ENCODE measurements around the gene DYRK3.
A peak's percentile ranks its signal among the peaks of the same experiment; 100 is the strongest.

The DYRK3 gene

DNA sequence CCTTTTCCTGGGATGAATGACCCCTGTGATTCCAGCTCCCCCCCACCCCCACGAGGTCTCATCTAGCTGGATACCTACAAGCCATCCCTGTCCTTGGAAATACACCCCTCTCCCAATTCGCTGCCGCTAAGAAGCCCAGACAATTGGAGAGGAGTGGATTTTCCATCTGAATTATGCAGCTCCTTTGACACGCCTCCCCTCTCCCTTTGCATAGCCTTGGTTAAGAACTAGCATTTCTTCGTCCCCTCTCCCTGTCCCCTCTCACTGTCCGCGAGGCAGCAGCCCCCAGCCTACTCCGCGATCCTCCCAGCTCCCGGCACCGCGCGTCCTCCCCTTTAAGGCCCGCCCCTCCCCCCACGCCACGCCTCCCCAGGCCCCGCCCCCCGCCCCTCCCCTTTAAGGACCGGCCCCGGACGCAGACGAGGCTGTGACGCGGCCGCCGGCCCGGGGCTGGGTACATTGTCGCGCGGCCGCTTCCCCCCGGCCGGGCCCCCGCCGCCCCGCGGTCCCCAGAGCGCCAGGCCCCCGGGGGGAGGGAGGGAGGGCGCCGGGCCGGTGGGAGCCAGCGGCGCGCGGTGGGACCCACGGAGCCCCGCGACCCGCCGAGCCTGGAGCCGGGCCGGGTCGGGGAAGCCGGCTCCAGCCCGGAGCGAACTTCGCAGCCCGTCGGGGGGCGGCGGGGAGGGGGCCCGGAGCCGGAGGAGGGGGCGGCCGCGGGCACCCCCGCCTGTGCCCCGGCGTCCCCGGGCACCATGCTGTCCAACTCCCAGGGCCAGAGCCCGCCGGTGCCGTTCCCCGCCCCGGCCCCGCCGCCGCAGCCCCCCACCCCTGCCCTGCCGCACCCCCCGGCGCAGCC is 49.4 kb downstream of the DYRK3 start, which contains the start of gene MAPKAPK2:
Gene MAPKAPK2 (plus strand): TSS at position 428 of the 856 bp plus-strand sequence. CDS start 325 bp downstream, at position 753.
- DNase-seq = peak; percentile 74 to 82

DNA sequence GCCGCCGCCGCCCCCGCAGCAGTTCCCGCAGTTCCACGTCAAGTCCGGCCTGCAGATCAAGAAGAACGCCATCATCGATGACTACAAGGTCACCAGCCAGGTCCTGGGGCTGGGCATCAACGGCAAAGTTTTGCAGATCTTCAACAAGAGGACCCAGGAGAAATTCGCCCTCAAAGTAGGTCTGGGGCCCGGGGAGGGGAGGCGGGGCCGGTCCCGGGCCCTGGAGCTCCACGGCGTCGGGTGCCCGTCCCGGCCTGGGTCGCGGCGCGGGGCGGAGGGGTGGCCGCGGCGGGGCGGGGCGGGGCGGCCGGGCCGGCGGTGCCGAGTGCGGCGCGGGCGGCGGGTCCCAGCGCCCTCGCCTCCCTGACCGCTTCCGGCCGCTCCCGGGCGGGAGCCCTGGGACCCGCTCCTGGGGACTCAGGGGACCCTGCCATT is 50.0 kb downstream of the DYRK3 start:
- DNase-seq = peak in 1 of 2 donors; percentile 38

DNA sequence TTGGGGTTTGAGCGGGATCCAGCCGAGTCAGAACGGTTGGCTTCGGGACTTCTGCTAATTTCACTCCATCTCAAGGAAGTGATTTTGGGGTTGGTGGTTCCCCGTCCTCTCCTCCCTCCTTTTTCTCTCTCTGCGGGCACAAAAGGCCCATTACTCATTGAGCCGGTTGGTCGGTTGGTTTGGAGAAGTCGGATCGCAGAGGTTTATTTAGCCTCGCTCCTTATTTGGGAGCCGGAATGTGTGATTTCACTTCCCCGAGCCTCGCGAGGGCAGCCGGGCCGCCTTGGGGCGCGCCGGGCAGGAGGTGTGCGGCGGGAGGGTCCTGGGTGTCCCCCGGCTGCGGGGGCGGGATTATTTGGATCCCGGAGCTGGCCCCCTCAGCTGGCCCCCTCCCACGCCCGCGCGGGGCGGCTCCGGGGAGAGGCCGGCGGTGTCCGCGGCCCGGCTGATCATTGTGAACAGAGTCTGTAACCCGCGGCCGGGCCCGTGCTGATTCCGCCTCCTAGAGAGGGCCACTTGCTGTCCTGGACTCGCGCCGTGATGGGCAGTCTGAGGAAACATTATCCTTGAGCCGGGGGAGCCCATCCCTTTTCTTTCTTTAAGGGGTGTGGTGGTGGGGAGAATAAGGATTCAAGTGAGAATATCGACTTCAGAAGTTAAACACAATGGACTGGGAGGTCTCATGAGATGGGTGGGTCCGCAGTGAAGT is 50.6 kb downstream of the DYRK3 start:
- peak; percentile 70 to 72 for DNase-seq

DNA sequence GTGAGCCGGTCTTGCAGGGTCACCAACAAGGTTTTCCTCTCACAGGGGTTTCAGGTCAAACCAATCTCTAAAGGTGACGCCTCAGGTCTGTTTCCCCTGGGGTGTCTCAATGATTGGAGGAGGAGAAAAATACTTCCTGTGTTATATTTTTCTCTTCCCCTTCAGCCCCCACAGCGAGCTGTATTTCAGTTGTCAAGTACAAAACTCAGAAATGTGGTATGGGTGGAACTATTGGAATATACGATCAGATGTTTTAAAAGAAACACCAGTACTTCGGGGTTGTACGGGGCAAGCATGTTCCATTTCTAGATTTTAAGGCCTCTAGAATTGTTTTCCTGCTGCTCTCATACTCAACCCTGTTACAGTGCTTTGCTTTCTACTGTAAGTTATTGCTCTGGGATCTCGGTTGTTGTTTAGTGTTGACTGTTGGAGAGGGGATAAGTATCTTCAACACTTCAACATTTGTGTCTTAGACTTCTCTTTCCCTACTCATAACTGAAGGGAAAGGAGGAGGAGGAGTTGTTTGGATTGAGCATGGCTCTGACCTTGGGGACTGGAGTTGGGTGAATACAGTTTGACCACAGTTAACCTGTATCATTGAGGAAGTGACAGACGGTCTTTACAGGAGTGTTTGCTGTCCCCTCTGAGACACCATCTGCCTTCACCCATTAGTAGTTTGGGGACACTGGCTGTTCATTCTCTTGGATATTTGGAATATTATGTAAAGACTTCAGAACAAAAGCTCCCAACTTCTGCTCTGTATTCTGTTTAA is 51.3 kb downstream of the DYRK3 start:
- peak; percentile 42 to 70 for DNase-seq

DNA sequence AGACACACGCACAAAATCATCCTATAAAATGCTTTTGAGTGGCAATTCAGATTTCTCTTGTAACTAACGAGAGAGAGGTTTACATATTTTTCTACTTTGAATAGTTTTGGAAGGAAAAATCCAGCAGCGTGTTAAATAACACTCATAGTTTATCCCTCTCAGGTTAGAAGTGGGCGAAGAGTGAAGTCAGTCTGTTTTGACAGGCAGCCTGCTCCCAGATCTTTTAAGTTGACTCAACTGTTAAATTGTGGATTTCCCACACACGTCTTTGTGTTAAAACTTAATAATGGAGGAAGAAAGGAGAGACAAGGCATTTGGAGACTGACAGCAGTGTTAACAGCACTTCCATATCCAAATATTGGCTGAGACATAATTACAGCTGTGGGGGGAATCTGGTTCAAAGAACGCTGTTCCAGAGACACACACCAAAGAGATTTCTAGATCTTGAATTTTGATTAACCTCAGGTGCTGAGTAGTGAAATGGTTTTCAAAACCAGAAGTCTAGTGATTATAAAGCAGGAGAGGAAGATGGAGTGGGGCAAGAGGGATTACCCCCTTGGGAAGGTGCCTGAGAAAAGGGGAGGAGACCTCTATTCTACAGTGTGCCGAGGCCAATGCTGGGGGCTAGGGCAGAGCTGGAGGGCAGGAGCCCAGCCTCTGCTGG is 52.0 kb downstream of the DYRK3 start:
- DNase-seq = no peak

DNA sequence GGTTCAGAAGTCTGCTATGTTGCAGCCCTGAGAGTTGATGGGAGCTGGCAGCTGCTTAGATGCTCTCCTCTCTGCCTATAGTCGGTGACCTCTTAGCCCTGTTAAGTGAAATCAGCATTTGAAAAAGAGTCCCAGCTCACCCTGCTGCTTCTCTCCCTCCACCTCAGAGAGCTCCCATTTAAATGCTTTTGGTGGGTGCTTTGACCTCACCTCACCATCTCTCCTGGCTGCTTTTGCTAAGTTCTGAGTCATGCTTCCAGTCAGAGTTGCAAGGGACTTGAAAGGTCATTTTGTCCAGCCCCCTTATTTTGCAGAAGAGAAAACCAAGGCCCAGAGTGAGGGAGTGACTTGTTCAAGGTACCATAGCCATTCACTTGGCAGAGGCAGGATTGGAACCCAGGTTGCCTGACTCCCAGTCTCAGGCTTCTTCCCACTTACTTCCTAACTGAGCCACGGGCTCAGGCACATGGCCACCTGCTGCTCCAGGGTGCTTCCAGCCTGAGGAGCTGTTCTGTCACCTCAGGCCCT is 52.6 kb downstream of the DYRK3 start:
- DNase-seq = no peak

DNA sequence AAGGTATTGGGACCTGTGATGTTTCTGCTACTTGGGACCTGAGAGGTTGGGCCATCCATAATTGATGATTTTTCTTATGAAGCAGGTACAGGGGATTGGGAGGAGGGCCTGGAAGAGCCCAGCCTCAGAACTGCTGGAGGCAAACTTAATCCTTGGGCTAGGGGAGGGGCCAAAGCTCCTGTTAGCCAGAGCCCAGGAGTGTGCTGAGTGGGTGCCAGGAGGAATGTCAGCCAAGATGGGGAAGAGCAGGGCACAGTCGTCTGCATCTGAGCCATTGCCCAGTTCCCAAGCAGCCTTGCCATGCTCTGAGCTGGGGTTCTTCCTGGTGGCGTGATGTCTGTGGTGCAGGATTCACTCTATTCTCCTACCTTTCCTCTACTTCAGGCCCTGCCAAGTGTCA is 55.2 kb downstream of the DYRK3 start:
- DNase-seq = no peak

DNA sequence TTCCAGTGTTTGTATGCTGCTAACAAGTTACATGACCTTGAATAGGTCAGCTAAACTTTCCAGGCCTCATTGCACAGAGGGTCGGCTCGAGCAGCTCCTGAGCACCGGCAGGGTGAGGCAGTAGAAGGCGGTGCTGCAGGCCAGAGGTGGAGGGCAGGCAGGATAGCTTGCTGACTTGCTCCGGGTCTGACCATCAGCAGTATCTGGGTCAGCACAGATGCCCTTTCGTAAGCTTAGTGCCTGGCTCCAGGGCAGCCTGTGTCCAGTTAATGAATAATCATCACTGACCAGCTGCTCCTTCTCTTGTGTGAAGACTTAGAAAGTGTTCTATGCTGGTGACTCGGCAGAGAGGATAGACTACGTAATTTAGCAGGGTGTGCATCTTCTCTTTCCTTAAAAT is 56.3 kb downstream of the DYRK3 start:
- no peak for DNase-seq

DNA sequence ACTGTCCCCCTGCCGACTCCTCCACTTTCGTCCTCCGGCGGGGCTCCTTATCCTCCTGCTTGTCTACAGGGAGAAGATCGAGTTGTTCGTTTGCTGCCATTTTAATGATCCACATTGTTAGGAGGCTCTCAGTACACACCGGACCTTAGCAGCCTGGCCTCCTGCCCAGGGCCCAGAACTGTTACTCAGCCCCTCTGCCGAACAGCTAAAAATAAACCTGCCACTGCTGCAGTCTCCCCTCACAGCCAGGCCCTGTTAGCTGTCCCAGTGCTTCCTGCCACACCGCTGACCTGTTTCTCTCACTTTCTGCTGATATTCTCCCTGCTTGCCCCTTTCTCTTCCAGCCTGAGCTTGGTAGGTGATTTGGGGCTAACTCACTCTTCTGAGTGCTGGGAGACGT is 57.7 kb downstream of the DYRK3 start:
- no peak for DNase-seq

DNA sequence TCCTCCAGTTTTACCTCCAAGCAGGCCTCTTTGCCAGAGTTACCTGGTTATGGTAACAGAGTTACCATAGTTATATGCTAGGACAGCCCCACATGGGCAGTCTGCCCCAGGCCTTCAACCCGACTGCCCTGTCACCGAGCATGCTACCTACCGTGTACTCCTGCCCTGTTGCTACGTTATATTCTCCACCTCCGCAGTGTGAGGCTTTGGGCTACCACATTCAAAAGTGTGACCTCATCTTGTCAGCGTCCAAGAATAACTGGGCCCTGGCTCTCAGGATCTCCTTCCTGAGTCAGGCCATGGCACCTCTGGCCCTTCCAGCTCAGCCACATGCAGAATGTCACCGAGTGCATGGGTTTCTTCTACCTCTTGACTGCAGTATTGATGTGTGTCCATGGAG is 58.3 kb downstream of the DYRK3 start:
- DNase-seq = no peak

DNA sequence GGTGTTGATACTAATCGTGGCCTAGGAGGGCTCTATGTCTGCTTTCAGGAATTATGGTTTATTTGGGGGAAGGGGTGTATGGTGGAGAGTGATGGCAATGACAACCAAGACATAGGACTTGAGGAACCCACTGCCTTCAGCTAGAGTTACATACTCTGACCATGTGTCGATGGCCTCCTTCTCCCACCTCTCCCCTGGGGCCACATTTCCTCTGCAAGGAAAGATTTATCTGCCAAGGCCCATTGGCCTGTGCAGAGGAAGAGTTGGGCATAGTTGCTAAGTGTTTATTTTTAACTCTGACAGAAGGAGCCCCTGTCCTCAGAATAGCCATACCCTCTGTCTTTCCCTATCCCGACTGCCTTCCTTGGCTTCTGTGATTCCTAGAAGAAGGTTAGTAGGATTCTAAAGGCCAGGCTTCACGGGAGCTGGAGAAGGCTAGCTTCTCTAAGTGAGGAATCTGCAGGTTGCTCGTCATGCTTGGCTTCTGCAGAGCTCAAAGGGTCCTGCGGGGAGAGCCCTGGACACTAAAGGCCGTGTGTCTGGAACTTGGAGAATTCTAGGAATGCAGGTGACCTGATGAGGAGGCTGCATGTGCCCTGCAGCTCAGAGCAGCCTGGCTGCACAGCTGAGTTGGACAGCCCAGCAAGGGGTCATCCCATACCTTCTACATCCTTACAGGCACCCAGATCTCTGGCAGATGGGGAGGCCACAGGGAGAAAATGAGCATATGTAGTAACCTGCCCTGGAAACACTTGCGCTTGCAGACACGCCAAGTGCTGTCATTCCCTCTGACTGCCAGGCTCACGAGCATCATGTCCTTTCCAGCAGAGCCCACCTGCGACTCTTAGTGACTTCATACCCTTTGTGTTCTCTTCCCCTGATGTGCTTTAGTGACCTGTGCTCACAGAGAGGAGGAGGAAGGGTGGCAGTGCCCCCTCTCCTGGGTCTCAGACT is 59.1 kb downstream of the DYRK3 start:
- DNase-seq = no peak

DNA sequence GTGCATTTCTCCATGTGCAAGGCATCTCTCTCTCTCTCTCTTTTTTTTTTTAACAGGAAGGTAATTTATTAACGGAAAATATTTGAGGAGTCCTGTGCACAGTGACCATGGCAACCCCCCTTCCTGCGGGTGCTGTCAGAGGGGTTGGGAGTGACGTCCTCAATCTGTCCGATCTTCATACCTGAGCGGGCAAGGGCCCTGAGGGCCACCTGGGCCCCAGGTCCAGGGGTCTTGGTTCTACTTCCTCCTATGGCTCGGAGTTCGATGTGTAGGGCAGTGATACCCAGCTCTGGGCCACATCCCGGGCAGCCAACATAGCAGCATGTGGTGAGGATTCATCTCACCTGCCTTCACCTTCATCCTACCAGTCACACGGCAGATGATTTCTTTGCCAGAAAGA is 60.4 kb downstream of the DYRK3 start:
- DNase-seq = no peak

DNA sequence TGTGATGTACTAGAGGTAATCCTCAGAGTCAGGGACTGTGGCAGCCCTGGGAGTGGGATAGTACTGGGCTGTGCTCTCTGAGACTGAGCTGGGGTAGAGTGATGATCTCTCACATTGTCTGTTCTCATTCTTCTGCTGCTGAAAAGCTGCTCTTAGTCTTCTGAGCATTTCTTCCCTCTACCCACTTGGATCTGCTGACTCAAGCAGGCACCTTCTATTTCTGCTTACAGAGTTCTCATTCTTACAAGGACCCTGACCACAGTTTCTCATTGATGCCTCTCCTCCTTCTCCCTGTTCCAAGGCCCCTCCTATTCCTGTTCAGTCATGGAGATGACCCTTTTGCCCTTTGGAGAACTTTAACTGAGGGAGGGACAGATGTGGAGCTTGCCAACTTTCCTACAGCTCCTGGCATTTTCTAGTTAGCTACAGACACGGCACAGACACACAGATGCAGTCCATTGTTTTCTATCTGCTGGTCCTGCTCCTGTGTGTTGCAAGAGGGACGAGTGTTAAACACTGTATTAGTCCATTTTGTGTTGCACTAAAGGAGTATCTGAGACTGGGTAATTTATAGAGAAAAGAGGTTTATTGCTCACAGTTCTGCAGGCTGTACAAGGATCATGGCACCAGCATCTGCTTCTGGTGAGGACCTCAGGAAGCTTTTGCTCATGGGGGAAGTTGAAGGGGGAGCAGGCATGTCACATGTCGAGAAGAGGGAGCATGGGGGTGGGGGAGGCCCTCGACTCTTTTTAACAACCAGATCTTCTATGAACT is 61.7 kb downstream of the DYRK3 start:
- no peak for DNase-seq

DNA sequence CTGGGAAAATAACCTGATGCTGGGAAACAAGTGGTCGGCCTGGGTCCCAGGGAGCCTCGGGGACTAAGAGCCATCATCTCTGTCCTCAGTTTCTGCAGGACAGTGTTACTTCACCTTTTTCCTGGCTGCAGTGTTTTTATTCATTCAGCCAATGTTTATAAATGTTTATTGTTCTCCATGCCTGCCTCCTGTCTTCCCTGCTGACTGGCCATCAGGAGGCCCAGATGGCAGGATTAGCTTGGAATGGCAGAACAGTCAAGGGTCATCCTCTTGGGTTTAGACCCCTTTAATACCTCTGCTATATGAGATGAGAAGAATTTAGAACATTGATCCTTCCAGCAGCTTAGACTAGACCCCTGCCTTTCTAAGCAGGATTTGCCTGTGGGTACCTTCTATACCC is 62.7 kb downstream of the DYRK3 start:
- no peak for DNase-seq

Measured in CD4-positive, alpha-beta T cell treated with Interferon alpha-2 for 1 hour (primary cell).